ENCODE data around the gene CLDN20. TPM values are rescaled to one million over a fixed set of nuclear protein-coding genes. Genes with fewer than 3 reads are reported as not detected.

Gene CLDN20
- total and polyA plus RNA-seq, 2 of the 4 experiments (the other 2 are of a cell fraction): not detected

DNA sequence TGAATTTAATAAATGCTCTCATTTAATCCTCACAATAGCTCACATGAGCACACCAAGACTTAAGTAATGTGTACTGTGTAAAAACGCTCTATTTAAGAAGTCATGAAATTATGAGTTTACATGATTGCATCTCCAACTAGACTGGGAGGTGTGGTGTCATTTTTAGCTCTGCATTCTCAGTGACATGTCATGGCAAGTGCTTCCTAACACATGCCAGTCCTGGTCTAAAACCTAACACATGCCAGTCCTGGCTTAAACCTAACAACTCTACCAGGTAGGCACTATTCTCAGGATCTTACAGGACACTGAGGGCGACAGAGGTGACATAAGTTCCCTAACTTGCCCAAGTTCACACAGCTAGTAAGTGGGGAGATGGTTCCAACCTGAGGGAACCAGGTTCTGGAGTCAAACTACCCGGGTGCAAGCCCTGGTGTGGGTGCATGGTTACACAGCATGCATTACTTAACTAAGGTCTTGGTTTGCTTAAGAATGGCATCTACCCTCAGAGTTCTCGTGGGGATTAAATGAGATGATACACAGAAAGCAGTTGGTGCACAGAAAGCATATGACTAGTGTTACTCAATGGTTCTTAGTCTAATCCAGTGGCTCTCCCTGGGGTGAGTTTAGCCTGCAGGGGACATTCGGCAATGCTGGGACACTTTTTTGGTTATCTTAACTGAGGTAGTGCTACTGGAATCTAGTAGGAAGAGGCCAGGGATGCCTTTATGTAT lies 14.7 kb downstream of the CLDN20 start:
- peaks cover 13% of the 10 kb centered on the region for H3K9me1 ChIP-seq (ENCODE audit: insufficient read depth, low read length)
- H3K4ac ChIP-seq (ENCODE audit: low read depth, low read length): no peak overlapping the region
- H4K5ac ChIP-seq (ENCODE audit: low read depth, low read length): no peak overlapping the region
- H3K27me3 ChIP-seq (ENCODE audit: control insufficient read depth, insufficient read depth, low read length): no peaks in the 10 kb centered on the region
- H3K4me2 ChIP-seq (ENCODE audit: low read depth, low read length): no peak overlapping the region
- no peak overlapping the region for H2BK5ac ChIP-seq (ENCODE audit: low read depth, low read length, poor library complexity, severe bottlenecking)
- no peak overlapping the region for H3K56ac ChIP-seq (ENCODE audit: extremely low read depth, insufficient read depth, low read length)
- no peak overlapping the region for H4K8ac ChIP-seq (ENCODE audit: low read depth in 2 of 2, low read length in 2 of 2)
- intact Hi-C loops (cut with micrococcal nuclease) (no loop called here), dilution Hi-C loops (cut with HindIII; ENCODE audit: low sequenced_read_pairs, unreplicated experiment) (no loop called here), in situ Hi-C loops (cut with MboI; ENCODE audit: low sequenced_read_pairs) (no loop called here)
- H2AK5ac ChIP-seq (ENCODE audit: low read depth, low read length): 0 out of 2 replicates have a peak overlapping the region, but pooled peaks have one; percentile 14
- no peak overlapping the region for H3K9ac ChIP-seq (ENCODE audit: low read depth, low read length)
- H3K18ac ChIP-seq (ENCODE audit: low read depth, low read length): no peak overlapping the region
- POLR2A ChIA-PET (ENCODE audit: unreplicated experiment): no interaction called here
- peaks cover 5 to 24% of the 10 kb centered on the region in 2 experiments; a peak in 3 of 4 replicates for H3K79me1 ChIP-seq (ENCODE audit: low read depth in 1 of 2, low read length in 2 of 2)
- ATAC-seq (ENCODE audit: low read depth) (no peak), DNase-seq (no peak)
- 0 out of 2 replicates have a peak, but pooled peaks cover under 1% of the 10 kb centered on the region for H4K20me1 ChIP-seq (ENCODE audit: insufficient read depth, low read length)
- H2AFZ ChIP-seq (replicated peaks; ENCODE audit: low read length, poor library complexity): no peak overlapping the region
- H2BK20ac ChIP-seq (ENCODE audit: low read depth, low read length): no peak overlapping the region
- H3K14ac ChIP-seq (replicated peaks; ENCODE audit: low read depth, low read length): no peak overlapping the region
- CTCF ChIA-PET: interaction anchor here (1.4 kb wide), 1 partner anchor 10 kb away, joined by 5 read pairs; no protein-coding TSS in a partner anchor
- H3K27ac ChIP-seq (ENCODE audit: insufficient read depth, low read length): no peak overlapping the region
- H3K36me3 ChIP-seq (ENCODE audit: control insufficient read depth, insufficient read depth, low read length): peaks cover 8% of the 10 kb centered on the region
- no peak overlapping the region for H3K23ac ChIP-seq (ENCODE audit: low read depth, low read length)
- no peaks in the 10 kb centered on the region for H3K9me3 ChIP-seq (ENCODE audit: control insufficient read depth, insufficient read depth, low read length)
- no peak overlapping the region for H2BK15ac ChIP-seq (ENCODE audit: low read depth, low read length)
- TF ChIP-seq RFX5 (IDR thresholded peaks at IDR 0.05; ENCODE audit: low read depth, low read length) (no peak), RAD21 (IDR thresholded peaks at IDR 0.05; ENCODE audit: low read length) (no peak), MAFK (IDR thresholded peaks at IDR 0.05; ENCODE audit: low read depth, low read length) (no peak), FOS (IDR thresholded peaks at IDR 0.05; ENCODE audit: low read depth, low read length) (no peak), SMC3 (IDR thresholded peaks at IDR 0.05; ENCODE audit: low read depth, low read length) (no peak), NFE2L2 (IDR thresholded peaks at IDR 0.05; ENCODE audit: low read depth, low read length) (no peak), RCOR1 (IDR thresholded peaks at IDR 0.05; ENCODE audit: insufficient replicate concordance, low read length) (no peak), CHD1 (IDR thresholded peaks at IDR 0.05; ENCODE audit: low read depth, low read length) (no peak), MXI1 (IDR thresholded peaks at IDR 0.05; ENCODE audit: borderline replicate concordance, low read depth, low read length) (no peak)
- TF ChIP-seq, protein P1, sequence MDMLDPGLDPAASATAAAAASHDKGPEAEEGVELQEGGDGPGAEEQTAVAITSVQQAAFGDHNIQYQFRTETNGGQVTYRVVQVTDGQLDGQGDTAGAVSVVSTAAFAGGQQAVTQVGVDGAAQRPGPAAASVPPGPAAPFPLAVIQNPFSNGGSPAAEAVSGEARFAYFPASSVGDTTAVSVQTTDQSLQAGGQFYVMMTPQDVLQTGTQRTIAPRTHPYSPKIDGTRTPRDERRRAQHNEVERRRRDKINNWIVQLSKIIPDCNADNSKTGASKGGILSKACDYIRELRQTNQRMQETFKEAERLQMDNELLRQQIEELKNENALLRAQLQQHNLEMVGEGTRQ (IDR thresholded peaks at IDR 0.05; ENCODE audit: low read depth, low read length): no peak
- TF ChIP-seq, protein P2, sequence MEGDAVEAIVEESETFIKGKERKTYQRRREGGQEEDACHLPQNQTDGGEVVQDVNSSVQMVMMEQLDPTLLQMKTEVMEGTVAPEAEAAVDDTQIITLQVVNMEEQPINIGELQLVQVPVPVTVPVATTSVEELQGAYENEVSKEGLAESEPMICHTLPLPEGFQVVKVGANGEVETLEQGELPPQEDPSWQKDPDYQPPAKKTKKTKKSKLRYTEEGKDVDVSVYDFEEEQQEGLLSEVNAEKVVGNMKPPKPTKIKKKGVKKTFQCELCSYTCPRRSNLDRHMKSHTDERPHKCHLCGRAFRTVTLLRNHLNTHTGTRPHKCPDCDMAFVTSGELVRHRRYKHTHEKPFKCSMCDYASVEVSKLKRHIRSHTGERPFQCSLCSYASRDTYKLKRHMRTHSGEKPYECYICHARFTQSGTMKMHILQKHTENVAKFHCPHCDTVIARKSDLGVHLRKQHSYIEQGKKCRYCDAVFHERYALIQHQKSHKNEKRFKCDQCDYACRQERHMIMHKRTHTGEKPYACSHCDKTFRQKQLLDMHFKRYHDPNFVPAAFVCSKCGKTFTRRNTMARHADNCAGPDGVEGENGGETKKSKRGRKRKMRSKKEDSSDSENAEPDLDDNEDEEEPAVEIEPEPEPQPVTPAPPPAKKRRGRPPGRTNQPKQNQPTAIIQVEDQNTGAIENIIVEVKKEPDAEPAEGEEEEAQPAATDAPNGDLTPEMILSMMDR (conservative IDR thresholded peaks at IDR 0.05; ENCODE audit: low read depth, low read length): no peak
- TF ChIP-seq, protein P3, sequence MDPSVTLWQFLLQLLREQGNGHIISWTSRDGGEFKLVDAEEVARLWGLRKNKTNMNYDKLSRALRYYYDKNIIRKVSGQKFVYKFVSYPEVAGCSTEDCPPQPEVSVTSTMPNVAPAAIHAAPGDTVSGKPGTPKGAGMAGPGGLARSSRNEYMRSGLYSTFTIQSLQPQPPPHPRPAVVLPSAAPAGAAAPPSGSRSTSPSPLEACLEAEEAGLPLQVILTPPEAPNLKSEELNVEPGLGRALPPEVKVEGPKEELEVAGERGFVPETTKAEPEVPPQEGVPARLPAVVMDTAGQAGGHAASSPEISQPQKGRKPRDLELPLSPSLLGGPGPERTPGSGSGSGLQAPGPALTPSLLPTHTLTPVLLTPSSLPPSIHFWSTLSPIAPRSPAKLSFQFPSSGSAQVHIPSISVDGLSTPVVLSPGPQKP (IDR thresholded peaks at IDR 0.05; ENCODE audit: borderline replicate concordance, low read depth, low read length): no peak
- peaks cover 10% of the 10 kb centered on the region for H3K4me1 ChIP-seq (ENCODE audit: control insufficient read depth, insufficient read depth, low read length)
- H3K4me3 ChIP-seq (ENCODE audit: insufficient read depth, low read depth, low read length): no peak overlapping the region
- no TSS peak for BruUV-seq (replicated peaks)
- no peak overlapping the region for H2AK9ac ChIP-seq (replicated peaks; ENCODE audit: low read depth, low read length, poor library complexity)
- no CpG with 5 or more reads among the region's 5 CpGs for WGBS, 2 experiments (ENCODE audit: extremely low coverage in 2 of 2, insufficient read length in 1 of 2)
- no peak overlapping the region for H4K91ac ChIP-seq (ENCODE audit: insufficient read depth, low read depth, low read length)
- no peak overlapping the region for H2BK120ac ChIP-seq (ENCODE audit: low read depth, low read length)

Measured in IMR-90 (cell line).